GM23338 (cell line): Measurements from ENCODE around the gene ZNF142. TPM values are rescaled to one million over a fixed set of nuclear protein-coding genes. Genes with fewer than 3 reads are reported as not detected.

Experiments used
- ATAC-seq: fragments of 200-7000 bp; cut with Tn5 transposase; 3 replicates; pipeline ENCODE4 v1.9.1; 2020
- DNase-seq: peaks from one replicate; pipeline ENCODE4 v3.0.0-alpha.2; 2015; ENCODE audit warnings: low spot score
- H2AFZ ChIP-seq: fragments of 200-600 bp; sonication (generic); 2 replicates; pipeline ENCODE4 v1.8.0; 2016; ENCODE audit warnings: antibody characterized with exemption, mild to moderate bottlenecking, moderate library complexity
- H3F3A ChIP-seq: fragments of 200-600 bp; sonication (generic); replicated peaks from 2 replicates; pipeline ENCODE4 v1.8.0; 2017; ENCODE audit warnings: antibody characterized with exemption, mixed run types, low read depth
- H3K27ac ChIP-seq: fragments of 200-600 bp; sonication (generic); 2 replicates; pipeline ENCODE4 v1.6.1; 2016; ENCODE audit warnings: low read depth
- H3K27me3 ChIP-seq: fragments of 200-600 bp; sonication (generic); 2 replicates; pipeline ENCODE4 v1.8.0; 2016; ENCODE audit warnings: mild to moderate bottlenecking, mixed run types, moderate library complexity; ENCODE audit not compliant: insufficient read depth
- H3K36me3 ChIP-seq: fragments of 200-600 bp; sonication (generic); 2 replicates; pipeline ENCODE4 v1.8.0; 2016; ENCODE audit warnings: mild to moderate bottlenecking; ENCODE audit not compliant: insufficient read depth
- H3K4me1 ChIP-seq: fragments of 200-600 bp; sonication (generic); 2 replicates; pipeline ENCODE4 v1.8.0; 2016; ENCODE audit warnings: mild to moderate bottlenecking, moderate library complexity; ENCODE audit not compliant: insufficient read depth
- H3K4me2 ChIP-seq: fragments of 200-600 bp; sonication (generic); 2 replicates; pipeline ENCODE4 v1.7.1; 2017; ENCODE audit warnings: mixed run types
- H3K4me3 ChIP-seq: fragments of 200-600 bp; sonication (generic); 2 replicates; pipeline ENCODE4 v1.6.1; 2016; ENCODE audit warnings: mixed run types
- H3K79me2 ChIP-seq: fragments of 200-600 bp; sonication (generic); replicated peaks from 2 replicates; pipeline ENCODE4 v1.8.0; 2017; ENCODE audit warnings: mild to moderate bottlenecking; ENCODE audit not compliant: insufficient read depth
- H3K9me2 ChIP-seq: fragments of 200-600 bp; sonication (generic); 2 replicates; pipeline ENCODE4 v1.8.0; 2017; ENCODE audit not compliant: insufficient read depth
- H4K20me1 ChIP-seq: fragments of 200-600 bp; sonication (generic); replicated peaks from 2 replicates; pipeline ENCODE4 v1.8.0; 2017; ENCODE audit warnings: mild to moderate bottlenecking; ENCODE audit not compliant: insufficient read depth
- H3K27ac Mint-ChIP-seq: 2 replicates; pipeline ENCODE4 v1.8.0; 2020; ENCODE audit warnings: inconsistent platforms, mild to moderate bottlenecking, moderate library complexity, mixed read lengths
- H3K27me3 Mint-ChIP-seq: 3 replicates; pipeline ENCODE4 v1.8.0; 2022; ENCODE audit warnings: low read depth, mild to moderate bottlenecking, moderate library complexity, mixed read lengths, inconsistent platforms; ENCODE audit not compliant: insufficient read depth, poor library complexity
- H3K36me3 Mint-ChIP-seq: 3 replicates; pipeline ENCODE4 v1.8.0; 2021; ENCODE audit warnings: low read depth, mild to moderate bottlenecking, inconsistent platforms, moderate library complexity, mixed read lengths
- H3K4me1 Mint-ChIP-seq: 3 replicates; pipeline ENCODE4 v1.8.0; 2020; ENCODE audit warnings: mild to moderate bottlenecking, inconsistent platforms, mixed read lengths
- H3K4me3 Mint-ChIP-seq: 3 replicates; pipeline ENCODE4 v1.8.0; 2021; ENCODE audit warnings: moderate library complexity, mild to moderate bottlenecking, inconsistent platforms, mixed read lengths
- H3K9me3 Mint-ChIP-seq: 3 replicates; pipeline ENCODE4 v1.8.0; 2020; ENCODE audit warnings: moderate library complexity, mild to moderate bottlenecking, inconsistent platforms, mixed read lengths
- CREB1 ChIP-seq: fragments of 250-450 bp; sonication (Bioruptor Pico); IDR thresholded peaks from 2 replicates; pipeline ENCODE4 v1.5.0; 2020; ENCODE audit warnings: low read depth, mild to moderate bottlenecking, moderate library complexity
- CTCF ChIP-seq, 2 experiments: fragments of 200-600 bp in 1 of 2; sonication (generic) in 1 of 2; conservative IDR thresholded peaks; 2 replicates each; pipeline versions ENCODE4 v1.5.1 to v1.6.1; 2016 to 2017; ENCODE audit warnings: antibody characterized with exemption in 2 of 2, low read depth in 2 of 2, mild to moderate bottlenecking in 2 of 2, moderate library complexity in 1 of 2
- ETS1 ChIP-seq: IDR thresholded peaks from 2 replicates; pipeline ENCODE4 v1.6.1; 2016; ENCODE audit warnings: antibody characterized with exemption
- EZH2 ChIP-seq: fragments of 200-600 bp; sonication (generic); IDR thresholded peaks from one replicate; pipeline ENCODE4 v1.8.0; 2017; ENCODE audit warnings: antibody characterized with exemption, mild to moderate bottlenecking, low read depth; ENCODE audit not compliant: unreplicated experiment
- EZH2phosphoT487 ChIP-seq: fragments of 200-600 bp; sonication (generic); IDR thresholded peaks from one replicate; pipeline ENCODE4 v1.8.1; 2018; ENCODE audit warnings: antibody characterized with exemption; ENCODE audit not compliant: unreplicated experiment
- JUNB ChIP-seq: IDR thresholded peaks from one replicate; pipeline ENCODE4 v1.6.1; 2016; ENCODE audit warnings: antibody characterized with exemption; ENCODE audit not compliant: unreplicated experiment
- NANOG ChIP-seq: IDR thresholded peaks from 2 replicates; pipeline ENCODE4 v1.6.1; 2016; ENCODE audit warnings: antibody characterized with exemption, borderline replicate concordance
- POLR2AphosphoS5 ChIP-seq: IDR thresholded peaks from 2 replicates; pipeline ENCODE4 v1.6.1; 2016; ENCODE audit warnings: antibody characterized with exemption, low read depth
- STAT1 ChIP-seq: IDR thresholded peaks from one replicate; pipeline ENCODE4 v1.6.1; 2016; ENCODE audit warnings: antibody characterized with exemption; ENCODE audit not compliant: unreplicated experiment
- ZNF114 ChIP-seq: fragments of 250-450 bp; sonication (Bioruptor Pico); IDR thresholded peaks from 2 replicates; pipeline ENCODE4 v1.5.0; 2020; ENCODE audit warnings: mild to moderate bottlenecking, moderate library complexity
- polyA plus RNA-seq: library from polyadenylated mRNA; unstranded; fragments of >200 nt; fragmentation: Nextera tagmentation; extraction: Ambion mirVana; gene quantifications from 2 replicates; pipeline ENCODE4 v1.2.1, GENCODE V29; 2016
- total RNA-seq: library from RNA; depleted of rRNA; stranded (reverse); fragments of >200 nt; shearing (Covaris generic); gene quantifications from 2 replicates; pipeline ENCODE4 v1.2.3, GENCODE V29; 2014
- TF ChIP-seq, protein P1 (sequence below): IDR thresholded peaks from one replicate; pipeline ENCODE4 v1.6.1; 2018; ENCODE audit warnings: antibody characterized with exemption; ENCODE audit not compliant: unreplicated experiment

Gene ZNF142
- total and polyA plus RNA-seq, 2 experiments from 2014 or later: 14.9 to 32.8 TPM

- TF ChIP-seq, protein P1, sequence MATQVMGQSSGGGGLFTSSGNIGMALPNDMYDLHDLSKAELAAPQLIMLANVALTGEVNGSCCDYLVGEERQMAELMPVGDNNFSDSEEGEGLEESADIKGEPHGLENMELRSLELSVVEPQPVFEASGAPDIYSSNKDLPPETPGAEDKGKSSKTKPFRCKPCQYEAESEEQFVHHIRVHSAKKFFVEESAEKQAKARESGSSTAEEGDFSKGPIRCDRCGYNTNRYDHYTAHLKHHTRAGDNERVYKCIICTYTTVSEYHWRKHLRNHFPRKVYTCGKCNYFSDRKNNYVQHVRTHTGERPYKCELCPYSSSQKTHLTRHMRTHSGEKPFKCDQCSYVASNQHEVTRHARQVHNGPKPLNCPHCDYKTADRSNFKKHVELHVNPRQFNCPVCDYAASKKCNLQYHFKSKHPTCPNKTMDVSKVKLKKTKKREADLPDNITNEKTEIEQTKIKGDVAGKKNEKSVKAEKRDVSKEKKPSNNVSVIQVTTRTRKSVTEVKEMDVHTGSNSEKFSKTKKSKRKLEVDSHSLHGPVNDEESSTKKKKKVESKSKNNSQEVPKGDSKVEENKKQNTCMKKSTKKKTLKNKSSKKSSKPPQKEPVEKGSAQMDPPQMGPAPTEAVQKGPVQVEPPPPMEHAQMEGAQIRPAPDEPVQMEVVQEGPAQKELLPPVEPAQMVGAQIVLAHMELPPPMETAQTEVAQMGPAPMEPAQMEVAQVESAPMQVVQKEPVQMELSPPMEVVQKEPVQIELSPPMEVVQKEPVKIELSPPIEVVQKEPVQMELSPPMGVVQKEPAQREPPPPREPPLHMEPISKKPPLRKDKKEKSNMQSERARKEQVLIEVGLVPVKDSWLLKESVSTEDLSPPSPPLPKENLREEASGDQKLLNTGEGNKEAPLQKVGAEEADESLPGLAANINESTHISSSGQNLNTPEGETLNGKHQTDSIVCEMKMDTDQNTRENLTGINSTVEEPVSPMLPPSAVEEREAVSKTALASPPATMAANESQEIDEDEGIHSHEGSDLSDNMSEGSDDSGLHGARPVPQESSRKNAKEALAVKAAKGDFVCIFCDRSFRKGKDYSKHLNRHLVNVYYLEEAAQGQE: no peak
- TF ChIP-seq EZH2phosphoT487: no peak
- no peak for TF ChIP-seq STAT1
- no peak for TF ChIP-seq ETS1
- no peak for TF ChIP-seq EZH2
- no peak for TF ChIP-seq NANOG
These were observed 51.8 kb downstream of the ZNF142 start, which contains the start of gene PLCD4 (continued) for GRCh38 chr2:218607436-218608115.

- no peaks in the 10 kb centered on the region for H3K9me3 Mint-ChIP-seq
- H3K27me3 Mint-ChIP-seq: peaks cover 12% of the 10 kb centered on the region
- H3F3A ChIP-seq: 0 out of 2 replicates have a peak, but pooled peaks cover 2% of the 10 kb centered on the region
- no peaks in the 10 kb centered on the region for H3K36me3 Mint-ChIP-seq
- H3K36me3 ChIP-seq: no peaks in the 10 kb centered on the region
- no peak overlapping the region for H2AFZ ChIP-seq
- H3K9me2 ChIP-seq: 0 out of 2 replicates have a peak, but pooled peaks cover 3% of the 10 kb centered on the region
- no peaks in the 10 kb centered on the region for H4K20me1 ChIP-seq
- H3K4me3 Mint-ChIP-seq: no peak overlapping the region
- H3K4me2 ChIP-seq: no peak overlapping the region
- peaks cover 6% of the 10 kb centered on the region for H3K4me1 Mint-ChIP-seq
- H3K27ac ChIP-seq: no peak overlapping the region
- 0 out of 2 replicates have a peak, but pooled peaks cover 5% of the 10 kb centered on the region for H3K4me1 ChIP-seq
- no peaks in the 10 kb centered on the region for H3K27me3 ChIP-seq
- H3K27ac Mint-ChIP-seq: no peak overlapping the region
- ATAC-seq (no peak), DNase-seq (no peak)
- no peaks in the 10 kb centered on the region for H3K79me2 ChIP-seq
- H3K4me3 ChIP-seq: no peak overlapping the region
- TF ChIP-seq POLR2AphosphoS5: no peak
- no peak for TF ChIP-seq CREB1 (CRISPR knock-in tag)
- no peak for TF ChIP-seq ZNF114
- no peak for TF ChIP-seq CTCF (conservative IDR thresholded peaks at IDR 0.05; ENCODE audit: low read depth in 2 of 2)
- TF ChIP-seq STAT1: no peak
- no peak for TF ChIP-seq JUNB
- TF ChIP-seq, protein P1: no peak
These were observed 54.0 kb downstream of the ZNF142 start for GRCh38 chr2:218605432-218605831.
